ENCODE measurements around the gene DAB1. TPM values are rescaled to one million over a fixed set of nuclear protein-coding genes. Genes with fewer than 3 reads are reported as not detected.

DAB1 gene
- total and polyA plus RNA-seq, 7 experiments from 2014 or later: 0.27 to 1.9 (median 0.43) TPM; not detected in 1

DNA sequence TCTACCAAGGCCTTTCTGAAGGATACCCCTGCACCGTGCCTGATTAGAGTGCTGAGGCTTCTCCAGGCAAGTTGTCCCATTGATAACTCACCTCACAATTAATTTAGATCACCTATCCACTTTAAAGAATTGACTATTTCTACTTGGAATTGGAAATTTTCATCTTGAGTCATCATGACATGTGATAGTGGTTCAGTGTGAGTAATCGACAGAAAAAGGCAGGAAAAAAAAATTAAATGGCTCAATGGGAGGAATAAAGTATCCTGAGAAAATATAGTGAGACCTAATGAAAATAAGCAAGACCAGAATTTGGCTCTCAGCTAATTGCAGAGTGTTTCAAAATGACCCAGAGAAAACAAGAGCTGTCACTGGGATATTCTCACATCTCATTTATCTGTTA lies 235.7 kb downstream of the DAB1 start:
- no peaks in the 10 kb centered on the region for H3K9me3 Mint-ChIP-seq
- Histone ChIP-seq H3K4me3 (ENCODE audit: low read length) (no peak overlapping the region), H3K27me3 (ENCODE audit: control insufficient read depth in 2 of 2, insufficient read depth in 2 of 2, low read length in 2 of 2) (no peaks in the 10 kb centered on the region), H3K27ac (ENCODE audit: low read depth, low read length) (no peak overlapping the region), H3K36me3 (ENCODE audit: control insufficient read depth in 2 of 3, insufficient read depth in 3 of 3, low read length in 3 of 3) (no peaks in the 10 kb centered on the region), H3K4me1 (ENCODE audit: control insufficient read depth in 2 of 2, insufficient read depth in 2 of 2, low read length in 2 of 2) (no peaks in the 10 kb centered on the region), H3K9me3 (ENCODE audit: control insufficient read depth in 2 of 3, low read length in 3 of 3) (no peaks in the 10 kb centered on the region)
- ATAC-seq: no peak
- no peak overlapping the region for H3K27ac Mint-ChIP-seq
- no peak for DNase-seq
- H3K27me3 Mint-ChIP-seq: peaks cover 0 to 5% (median 0%) of the 10 kb centered on the region in 5 donors
- CTCF ChIA-PET: no interaction called here
- H3K4me1 Mint-ChIP-seq: no peaks in the 10 kb centered on the region
- intact Hi-C loops (cut with micrococcal nuclease): no loop called here
- POLR2A ChIA-PET: no interaction called here
- no peak overlapping the region for H3K4me3 Mint-ChIP-seq
- H3K36me3 Mint-ChIP-seq: no peaks in the 10 kb centered on the region

DNA sequence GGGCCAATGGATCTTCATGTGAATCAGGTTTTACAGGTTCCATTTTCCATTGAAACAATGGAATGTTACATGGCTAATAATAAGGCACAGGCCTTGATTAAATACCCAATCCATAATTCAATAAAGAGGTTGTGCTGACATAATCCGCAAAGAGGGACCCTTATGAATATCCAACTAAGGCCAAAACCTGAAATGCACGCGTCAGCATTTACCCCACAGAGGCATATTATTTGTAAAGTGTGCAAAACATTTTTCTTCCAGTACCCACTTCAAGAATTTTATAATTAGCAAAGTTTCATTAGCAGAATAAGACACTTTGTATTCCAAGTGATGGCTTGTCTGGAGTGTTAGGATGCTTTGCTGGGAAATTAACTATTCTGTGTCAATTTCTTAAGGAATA lies 237.4 kb downstream of the DAB1 start:
- no peaks in the 10 kb centered on the region for H3K36me3 ChIP-seq (ENCODE audit: control insufficient read depth in 2 of 3, insufficient read depth in 3 of 3, low read length in 3 of 3)
- Mint-ChIP-seq H3K27ac (no peak overlapping the region), H3K27me3 (peaks cover 0 to 5% (median 0%) of the 10 kb centered on the region in 5 donors), H3K9me3 (no peaks in the 10 kb centered on the region), H3K4me1 (no peaks in the 10 kb centered on the region), H3K36me3 (no peaks in the 10 kb centered on the region), H3K4me3 (no peak overlapping the region)
- H3K27ac ChIP-seq (ENCODE audit: low read depth, low read length): no peak overlapping the region
- POLR2A ChIA-PET: no interaction called here
- H3K27me3 ChIP-seq (ENCODE audit: control insufficient read depth in 2 of 2, insufficient read depth in 2 of 2, low read length in 2 of 2): no peaks in the 10 kb centered on the region
- H3K4me3 ChIP-seq (ENCODE audit: low read length): no peak overlapping the region
- ATAC-seq: no peak
- H3K4me1 ChIP-seq (ENCODE audit: control insufficient read depth in 2 of 2, insufficient read depth in 2 of 2, low read length in 2 of 2): no peaks in the 10 kb centered on the region
- DNase-seq: no peak
- intact Hi-C loops (cut with micrococcal nuclease): no loop called here
- CTCF ChIA-PET: no interaction called here
- H3K9me3 ChIP-seq (ENCODE audit: control insufficient read depth in 2 of 3, low read length in 3 of 3): no peaks in the 10 kb centered on the region

DNA sequence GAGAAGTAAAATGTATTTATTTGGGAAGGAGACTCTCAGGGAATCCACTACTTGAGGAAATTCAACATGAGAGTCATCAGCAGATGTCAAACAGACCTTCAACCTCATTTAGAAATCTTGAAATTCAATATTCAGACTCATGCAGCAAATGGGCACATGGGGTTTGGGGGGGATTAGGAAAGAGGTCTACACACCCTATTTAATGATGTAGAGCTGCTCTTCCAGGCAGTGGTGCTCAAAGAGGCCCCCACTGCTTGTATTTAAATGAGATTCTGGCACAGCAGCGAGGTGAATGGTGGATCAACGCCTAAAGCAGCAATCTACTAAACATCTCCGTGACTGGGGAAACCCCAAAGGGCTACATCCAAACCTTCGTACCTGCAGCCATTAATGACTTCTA lies 244.9 kb downstream of the DAB1 start:
- Mint-ChIP-seq H3K27ac (no peak overlapping the region), H3K4me1 (no peaks in the 10 kb centered on the region), H3K27me3 (peaks cover 0 to 10% (median 5%) of the 10 kb centered on the region in 5 donors), H3K36me3 (peaks cover 0 to 4% (median 0%) of the 10 kb centered on the region in 5 donors), H3K4me3 (no peak overlapping the region), H3K9me3 (peaks cover 0 to 21% (median 10%) of the 10 kb centered on the region in 11 donors)
- no peaks in the 10 kb centered on the region for H3K4me1 ChIP-seq (ENCODE audit: control insufficient read depth in 2 of 2, insufficient read depth in 2 of 2, low read length in 2 of 2)
- ChIA-PET CTCF (no interaction called here), POLR2A (no interaction called here)
- no peak for ATAC-seq
- H3K27me3 ChIP-seq (ENCODE audit: control insufficient read depth in 2 of 2, insufficient read depth in 2 of 2, low read length in 2 of 2): no peaks in the 10 kb centered on the region
- no peak overlapping the region for H3K4me3 ChIP-seq (ENCODE audit: low read length)
- H3K27ac ChIP-seq (ENCODE audit: low read depth, low read length): no peak overlapping the region
- no peaks in the 10 kb centered on the region for H3K36me3 ChIP-seq (ENCODE audit: control insufficient read depth in 2 of 3, insufficient read depth in 3 of 3, low read length in 3 of 3)
- no peak for DNase-seq
- intact Hi-C loops (cut with micrococcal nuclease): no loop called here
- no peaks in the 10 kb centered on the region for H3K9me3 ChIP-seq (ENCODE audit: control insufficient read depth in 2 of 3, low read length in 3 of 3)

DNA sequence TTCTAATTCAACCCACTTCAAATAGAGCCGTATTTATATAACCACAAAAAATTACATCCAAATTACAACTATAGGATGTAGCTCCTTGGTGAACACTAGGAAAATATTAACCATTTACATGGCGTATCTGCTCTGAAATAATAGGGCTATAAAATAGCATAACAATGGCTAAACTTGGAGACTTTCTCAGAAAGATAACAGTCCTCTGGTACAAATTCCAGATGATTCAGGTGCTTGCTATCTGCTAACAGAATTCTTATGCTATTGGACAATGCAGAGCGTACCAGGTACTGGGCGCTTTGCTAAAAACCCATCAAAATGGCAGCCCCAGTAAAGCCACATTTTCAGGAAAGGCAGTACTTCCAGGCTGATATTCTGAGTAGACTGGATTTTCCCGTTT lies 248.4 kb downstream of the DAB1 start:
- H3K4me1 ChIP-seq (ENCODE audit: control insufficient read depth in 2 of 2, insufficient read depth in 2 of 2, low read length in 2 of 2): no peaks in the 10 kb centered on the region
- ATAC-seq (no peak), DNase-seq (no peak)
- no peaks in the 10 kb centered on the region for H3K36me3 ChIP-seq (ENCODE audit: control insufficient read depth in 2 of 3, insufficient read depth in 3 of 3, low read length in 3 of 3)
- no peaks in the 10 kb centered on the region for H3K27me3 ChIP-seq (ENCODE audit: control insufficient read depth in 2 of 2, insufficient read depth in 2 of 2, low read length in 2 of 2)
- H3K9me3 ChIP-seq (ENCODE audit: control insufficient read depth in 2 of 3, low read length in 3 of 3): no peaks in the 10 kb centered on the region
- CTCF ChIA-PET: no interaction called here
- no peak overlapping the region for H3K4me3 Mint-ChIP-seq
- no peaks in the 10 kb centered on the region for H3K4me1 Mint-ChIP-seq
- H3K27me3 Mint-ChIP-seq: peaks cover 0 to 9% (median 2%) of the 10 kb centered on the region in 5 donors
- no peak overlapping the region for H3K27ac Mint-ChIP-seq
- H3K4me3 ChIP-seq (ENCODE audit: low read length): no peak overlapping the region
- peaks cover 0 to 25% (median 10%) of the 10 kb centered on the region in 11 donors for H3K9me3 Mint-ChIP-seq
- POLR2A ChIA-PET: no interaction called here
- peaks cover 0 to 4% (median 0%) of the 10 kb centered on the region in 5 donors for H3K36me3 Mint-ChIP-seq
- intact Hi-C loops (cut with micrococcal nuclease): no loop called here
- H3K27ac ChIP-seq (ENCODE audit: low read depth, low read length): no peak overlapping the region

DNA sequence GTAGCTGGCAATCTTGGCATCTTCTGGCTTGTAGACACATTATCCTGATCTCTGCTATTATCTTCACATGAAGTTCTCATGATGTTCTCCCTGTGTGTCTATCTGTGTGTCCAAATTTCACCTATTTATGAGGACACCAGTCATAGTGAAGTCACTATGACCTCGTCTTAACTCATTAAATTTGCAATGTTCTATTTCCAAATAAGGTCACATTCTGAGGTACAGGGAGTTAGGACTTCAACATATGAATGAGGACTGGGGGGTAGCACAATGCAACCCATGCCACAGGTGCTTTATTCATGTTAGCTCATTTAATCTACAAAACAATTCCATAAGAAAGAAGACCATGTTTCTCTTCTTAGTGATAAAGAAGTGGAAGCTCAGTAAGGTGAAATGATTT lies 251.8 kb downstream of the DAB1 start:
- DNase-seq (no peak), ATAC-seq (no peak)
- Histone ChIP-seq H3K9me3 (ENCODE audit: control insufficient read depth in 2 of 3, low read length in 3 of 3) (no peaks in the 10 kb centered on the region), H3K27ac (ENCODE audit: low read depth, low read length) (no peak overlapping the region), H3K4me3 (ENCODE audit: low read length) (no peak overlapping the region), H3K27me3 (ENCODE audit: control insufficient read depth in 2 of 2, insufficient read depth in 2 of 2, low read length in 2 of 2) (no peaks in the 10 kb centered on the region), H3K4me1 (ENCODE audit: control insufficient read depth in 2 of 2, insufficient read depth in 2 of 2, low read length in 2 of 2) (no peaks in the 10 kb centered on the region), H3K36me3 (ENCODE audit: control insufficient read depth in 2 of 3, insufficient read depth in 3 of 3, low read length in 3 of 3) (no peaks in the 10 kb centered on the region)
- H3K27me3 Mint-ChIP-seq: peaks cover 0 to 17% (median 7%) of the 10 kb centered on the region in 5 donors
- H3K4me1 Mint-ChIP-seq: no peaks in the 10 kb centered on the region
- no peak overlapping the region for H3K4me3 Mint-ChIP-seq
- no peak overlapping the region for H3K27ac Mint-ChIP-seq
- POLR2A ChIA-PET: no interaction called here
- intact Hi-C loops (cut with micrococcal nuclease): no loop called here
- peaks cover 0 to 16% (median 6%) of the 10 kb centered on the region in 11 donors for H3K9me3 Mint-ChIP-seq
- H3K36me3 Mint-ChIP-seq: peaks cover 0 to 4% (median 0%) of the 10 kb centered on the region in 5 donors
- CTCF ChIA-PET: no interaction called here

DNA sequence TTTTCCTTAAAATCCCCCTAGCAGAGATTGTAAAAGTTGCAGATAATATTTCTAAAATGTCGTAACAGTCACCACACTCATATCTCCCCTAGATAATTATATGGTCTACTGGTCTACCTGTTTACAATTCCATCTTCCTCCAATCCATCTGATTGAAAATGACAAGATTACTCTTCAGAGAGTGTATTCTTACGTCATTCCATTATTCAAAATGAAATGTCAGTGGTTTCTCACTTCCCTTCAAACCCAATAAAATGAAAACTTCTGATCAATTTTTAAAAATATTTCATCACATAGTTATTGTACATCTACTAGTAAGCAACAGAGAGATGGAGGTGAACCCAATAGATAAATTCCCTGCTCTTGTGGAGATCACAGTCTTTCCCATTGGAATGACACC lies 255.9 kb downstream of the DAB1 start:
- no peaks in the 10 kb centered on the region for H3K9me3 ChIP-seq (ENCODE audit: control insufficient read depth in 2 of 3, low read length in 3 of 3)
- no peak for ATAC-seq
- Mint-ChIP-seq H3K36me3 (no peaks in the 10 kb centered on the region), H3K4me3 (no peak overlapping the region), H3K9me3 (peaks cover 0 to 10% (median 0%) of the 10 kb centered on the region in 11 donors), H3K4me1 (no peaks in the 10 kb centered on the region), H3K27me3 (peaks cover 0 to 18% (median 7%) of the 10 kb centered on the region in 5 donors), H3K27ac (no peak overlapping the region)
- no peaks in the 10 kb centered on the region for H3K4me1 ChIP-seq (ENCODE audit: control insufficient read depth in 2 of 2, insufficient read depth in 2 of 2, low read length in 2 of 2)
- no peaks in the 10 kb centered on the region for H3K36me3 ChIP-seq (ENCODE audit: control insufficient read depth in 2 of 3, insufficient read depth in 3 of 3, low read length in 3 of 3)
- no peak overlapping the region for H3K4me3 ChIP-seq (ENCODE audit: low read length)
- no peak for DNase-seq
- no peak overlapping the region for H3K27ac ChIP-seq (ENCODE audit: low read depth, low read length)
- ChIA-PET POLR2A (no interaction called here), CTCF (no interaction called here)
- H3K27me3 ChIP-seq (ENCODE audit: control insufficient read depth in 2 of 2, insufficient read depth in 2 of 2, low read length in 2 of 2): no peaks in the 10 kb centered on the region
- intact Hi-C loops (cut with micrococcal nuclease): no loop called here

DNA sequence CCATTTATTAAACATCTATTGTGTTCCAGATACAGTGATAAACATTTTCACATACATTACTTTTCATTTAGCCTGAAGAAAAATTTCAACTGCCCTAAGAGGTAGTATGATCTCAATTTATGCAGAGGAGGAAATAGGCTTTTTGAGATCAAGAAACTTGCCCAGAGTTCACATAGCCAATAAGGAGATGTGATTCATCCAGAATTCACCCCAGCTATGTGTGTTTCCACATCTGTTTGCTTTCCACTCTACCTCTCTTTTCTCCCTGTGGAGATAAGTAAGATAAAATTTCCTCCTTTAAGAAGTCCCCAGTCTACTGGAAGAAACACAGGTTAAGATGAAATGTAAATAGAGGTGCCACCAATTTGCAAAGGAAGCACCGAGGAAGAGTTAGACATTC lies 258.3 kb downstream of the DAB1 start:
- Histone ChIP-seq H3K4me3 (ENCODE audit: low read length) (no peak overlapping the region), H3K27ac (ENCODE audit: low read depth, low read length) (no peak overlapping the region), H3K4me1 (ENCODE audit: control insufficient read depth in 2 of 2, insufficient read depth in 2 of 2, low read length in 2 of 2) (no peaks in the 10 kb centered on the region), H3K9me3 (ENCODE audit: control insufficient read depth in 2 of 3, low read length in 3 of 3) (no peaks in the 10 kb centered on the region), H3K27me3 (ENCODE audit: control insufficient read depth in 2 of 2, insufficient read depth in 2 of 2, low read length in 2 of 2) (no peaks in the 10 kb centered on the region), H3K36me3 (ENCODE audit: control insufficient read depth in 2 of 3, insufficient read depth in 3 of 3, low read length in 3 of 3) (no peaks in the 10 kb centered on the region)
- H3K9me3 Mint-ChIP-seq: peaks cover 0 to 3% (median 0%) of the 10 kb centered on the region in 11 donors
- ATAC-seq (no peak), DNase-seq (no peak)
- CTCF ChIA-PET: no interaction called here
- no peak overlapping the region for H3K4me3 Mint-ChIP-seq
- H3K4me1 Mint-ChIP-seq: no peaks in the 10 kb centered on the region
- intact Hi-C loops (cut with micrococcal nuclease): no loop called here
- H3K36me3 Mint-ChIP-seq: no peaks in the 10 kb centered on the region
- peaks cover 0 to 22% (median 14%) of the 10 kb centered on the region in 5 donors for H3K27me3 Mint-ChIP-seq
- POLR2A ChIA-PET: no interaction called here
- no peak overlapping the region for H3K27ac Mint-ChIP-seq
